Embryonic facial prominence (tissue), 1 donor: ENCODE results near the gene BTG2.
A peak's percentile ranks its signal among the peaks of the same experiment; 100 is the strongest.
"Not testable (repeated sequence)": the region's sequence is repeated elsewhere in the genome, so short reads cannot be mapped to it uniquely, and the experiment has no call there.

ENCODE experiments used
- DNase-seq: peaks from one replicate; pipeline ENCODE4 v3.0.0-alpha.2; 2016; ENCODE audit errors: extremely low spot score

BTG2 gene

GRCh38 chr1:203304919-203305808, at the start of gene BTG2:
Gene BTG2, plus strand, starts transcription at chr1:203305519. Its CDS starts 88 bp downstream, at chr1:203305607.
- DNase-seq: peak; percentile 88

- DNase-seq: not testable (repeated sequence)
Observed at GRCh38 chr1:203256636-203257035, 48.7 kb upstream of the BTG2 start.

- no peak for DNase-seq
Observed at GRCh38 chr1:203263496-203263895, 41.8 kb upstream of the BTG2 start.

- no peak for DNase-seq
Observed at GRCh38 chr1:203264052-203264501, 41.2 kb upstream of the BTG2 start.

- no peak for DNase-seq
Observed at GRCh38 chr1:203265541-203265940, 39.8 kb upstream of the BTG2 start.

GRCh38 chr1:203266140-203266539, 39.2 kb upstream of the BTG2 start:
- not testable (repeated sequence) for DNase-seq

GRCh38 chr1:203267347-203267846, 37.9 kb upstream of the BTG2 start:
- DNase-seq: peak; percentile 86

- DNase-seq: no peak
Observed at GRCh38 chr1:203267912-203268311, 37.4 kb upstream of the BTG2 start.

GRCh38 chr1:203268901-203269653, 36.2 kb upstream of the BTG2 start:
- DNase-seq: peak; percentile 61

- no peak for DNase-seq
Observed at GRCh38 chr1:203269654-203270020, 35.7 kb upstream of the BTG2 start.

GRCh38 chr1:203270448-203270847, 34.9 kb upstream of the BTG2 start:
- DNase-seq: no peak

GRCh38 chr1:203271018-203271743, 34.1 kb upstream of the BTG2 start:
- peak; percentile 60 for DNase-seq

GRCh38 chr1:203271962-203272632, 33.2 kb upstream of the BTG2 start:
- DNase-seq: no peak

- DNase-seq: no peak
Observed at GRCh38 chr1:203272633-203273205, 32.6 kb upstream of the BTG2 start.

GRCh38 chr1:203273206-203273868, 32.0 kb upstream of the BTG2 start:
- DNase-seq: peak; percentile 74

GRCh38 chr1:203273869-203274602, 31.3 kb upstream of the BTG2 start:
- DNase-seq: no peak

- DNase-seq: no peak
Observed at GRCh38 chr1:203274603-203275381, 30.5 kb upstream of the BTG2 start.

GRCh38 chr1:203275656-203276272, 29.6 kb upstream of the BTG2 start:
- DNase-seq: no peak
